Muscle layer of colon (tissue), 2 donors: ENCODE measurements around the gene VAMP3.

ENCODE experiments used
- H3K27ac ChIP-seq: one replicate; pipeline ENCODE4 v1.7.0; 2013; ENCODE audit warnings: low read depth, mild to moderate bottlenecking, low read length, moderate library complexity
- H3K27me3 ChIP-seq, 2 donors: one replicate each; pipeline ENCODE4 v1.7.0; 2013; ENCODE audit warnings: low read length in 2 of 2, mild to moderate bottlenecking in 2 of 2; ENCODE audit not compliant: insufficient read depth in 2 of 2, control insufficient read depth in 1 of 2
- H3K36me3 ChIP-seq: one replicate; pipeline ENCODE4 v1.7.0; 2013; ENCODE audit warnings: mild to moderate bottlenecking, low read length; ENCODE audit not compliant: insufficient read depth
- H3K4me1 ChIP-seq: one replicate; pipeline ENCODE4 v1.7.0; 2013; ENCODE audit warnings: mild to moderate bottlenecking, low read length; ENCODE audit not compliant: insufficient read depth
- H3K4me3 ChIP-seq, 2 donors: one replicate each; pipeline ENCODE4 v1.7.0; 2013; ENCODE audit warnings: low read length in 2 of 2, low read depth in 1 of 2, mild to moderate bottlenecking in 1 of 2, moderate library complexity in 1 of 2
- H3K9ac ChIP-seq: one replicate; pipeline ENCODE4 v1.7.0; 2013; ENCODE audit warnings: low read length
- H3K9me3 ChIP-seq: one replicate; pipeline ENCODE4 v1.7.0; 2013; ENCODE audit warnings: mild to moderate bottlenecking, low read length
- donor health status: abdominal sarcoma.
- donor health status: Adenocarcinoma of cecum.

Gene VAMP3

DNA sequence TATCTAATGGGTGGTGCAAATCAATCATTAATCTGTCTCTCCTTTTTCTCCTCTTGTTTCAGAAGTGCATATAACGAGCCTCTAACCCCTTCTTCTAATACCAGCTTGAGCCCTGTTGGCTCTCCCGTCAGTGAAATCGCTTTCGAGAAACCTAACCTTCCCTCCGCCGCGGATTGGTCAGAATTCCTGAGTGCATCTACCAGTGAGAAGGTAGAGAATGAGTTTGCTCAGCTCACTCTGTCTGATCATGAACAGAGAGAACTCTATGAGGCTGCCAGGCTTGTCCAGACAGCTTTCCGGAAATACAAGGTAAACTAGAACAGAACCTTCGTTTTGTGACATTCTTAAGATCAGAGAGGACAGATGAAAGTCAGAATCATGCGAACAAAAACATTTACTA is 25.3 kb upstream of the VAMP3 start:
- Histone ChIP-seq H3K27me3 (no peaks in the 10 kb centered on the region), H3K9me3 (no peaks in the 10 kb centered on the region), H3K9ac (no peak overlapping the region), H3K4me1 (no peaks in the 10 kb centered on the region), H3K4me3 (no peak overlapping the region), H3K27ac (no peak overlapping the region), H3K36me3 (no peaks in the 10 kb centered on the region)

GRCh38 chr1:7747605-7748004 is 23.5 kb upstream of the VAMP3 start:
- H3K9me3 ChIP-seq, result no peaks in the 10 kb centered on the region
- H3K27me3 ChIP-seq, result no peaks in the 10 kb centered on the region
- H3K9ac ChIP-seq, result no peak overlapping the region
- peaks cover 4% of the 10 kb centered on the region for H3K4me1 ChIP-seq
- no peak overlapping the region for H3K4me3 ChIP-seq
- no peaks in the 10 kb centered on the region for H3K36me3 ChIP-seq
- no peak overlapping the region for H3K27ac ChIP-seq

DNA sequence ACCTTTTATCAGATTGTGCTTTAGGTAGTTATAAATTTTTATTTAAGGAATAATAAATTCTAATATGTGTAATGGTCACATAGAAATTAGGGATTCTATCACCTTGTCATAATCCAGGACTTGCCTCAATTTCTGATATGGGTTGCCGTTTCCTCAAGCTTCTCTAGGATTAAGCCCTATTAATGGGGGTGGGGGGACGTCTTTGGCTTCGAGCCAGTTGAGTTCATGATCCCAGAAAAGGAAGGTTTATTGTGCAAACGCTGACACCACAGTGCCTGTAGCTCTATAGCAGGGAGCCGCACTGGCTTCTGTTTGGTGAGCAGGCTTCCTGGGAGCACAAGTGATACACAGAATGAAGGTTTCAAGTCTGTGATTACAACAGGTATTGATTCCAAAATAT is 22.0 kb upstream of the VAMP3 start:
- Histone ChIP-seq H3K36me3 (no peaks in the 10 kb centered on the region), H3K27ac (no peak overlapping the region), H3K9me3 (no peaks in the 10 kb centered on the region), H3K9ac (no peak overlapping the region), H3K27me3 (no peaks in the 10 kb centered on the region), H3K4me3 (no peak overlapping the region), H3K4me1 (peaks cover 10% of the 10 kb centered on the region)

GRCh38 chr1:7751174-7751573 is 19.9 kb upstream of the VAMP3 start:
- peaks cover 10% of the 10 kb centered on the region for H3K4me1 ChIP-seq
- H3K4me3 ChIP-seq, result no peak overlapping the region
- no peaks in the 10 kb centered on the region for H3K9me3 ChIP-seq
- no peak overlapping the region for H3K27ac ChIP-seq
- H3K9ac ChIP-seq, result no peak overlapping the region
- no peaks in the 10 kb centered on the region for H3K27me3 ChIP-seq
- no peaks in the 10 kb centered on the region for H3K36me3 ChIP-seq

DNA sequence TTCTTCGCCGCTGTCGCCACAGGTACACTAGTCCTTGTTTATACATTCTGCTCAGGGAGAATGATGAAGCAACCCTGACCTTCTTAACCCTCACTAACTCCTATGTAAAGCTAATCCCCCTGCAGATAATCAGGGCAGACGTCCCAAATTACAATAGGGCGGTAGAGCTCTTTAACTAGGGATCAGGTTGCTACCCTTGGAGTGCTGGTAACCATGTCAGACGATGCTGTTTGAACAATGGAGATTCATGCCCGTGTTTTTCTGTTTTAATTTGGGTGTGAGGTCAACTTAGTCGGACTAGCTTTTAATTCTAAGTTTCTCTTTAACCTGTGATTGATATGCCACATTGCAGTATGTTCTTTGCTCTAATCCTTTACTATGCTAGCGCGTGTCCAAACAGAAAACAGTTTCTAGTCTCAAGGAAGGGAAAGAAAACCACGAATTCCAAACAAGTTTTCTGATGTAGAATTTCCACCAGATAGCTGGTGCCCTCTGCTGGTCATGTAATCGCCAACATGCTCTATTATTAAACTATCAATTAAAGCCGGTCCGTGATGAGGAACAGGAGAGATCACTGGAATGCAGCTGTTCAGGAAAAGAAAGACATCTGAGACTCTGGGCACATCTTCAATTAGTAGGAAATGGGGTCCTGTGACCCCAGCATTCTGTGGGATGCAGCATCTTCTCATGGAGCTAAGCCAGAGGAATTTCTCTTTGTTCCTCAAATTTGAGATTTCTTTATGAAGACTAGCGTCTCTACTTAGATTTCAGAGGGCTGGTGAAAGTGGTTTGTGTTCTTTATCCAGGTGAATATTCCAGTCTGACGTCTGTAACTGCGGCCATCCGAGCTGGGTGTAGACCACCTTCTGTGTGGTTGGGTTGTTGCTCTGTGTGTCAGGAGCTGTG is 18.3 kb upstream of the VAMP3 start:
- H3K9me3 ChIP-seq, result no peaks in the 10 kb centered on the region
- no peaks in the 10 kb centered on the region for H3K36me3 ChIP-seq
- peak overlapping the region; percentile 27 for H3K27ac ChIP-seq
- H3K27me3 ChIP-seq, result no peaks in the 10 kb centered on the region
- H3K4me1 ChIP-seq, result peaks cover 10% of the 10 kb centered on the region
- H3K9ac ChIP-seq, result peak overlapping the region; percentile 29
- H3K4me3 ChIP-seq, result peak overlapping the region; percentile 42 to 57

- H3K27ac ChIP-seq, result no peak overlapping the region
- no peak overlapping the region for H3K4me3 ChIP-seq
- H3K9me3 ChIP-seq, result no peaks in the 10 kb centered on the region
- no peaks in the 10 kb centered on the region for H3K36me3 ChIP-seq
- H3K4me1 ChIP-seq, result peaks cover 10% of the 10 kb centered on the region
- H3K27me3 ChIP-seq, result no peaks in the 10 kb centered on the region
- no peak overlapping the region for H3K9ac ChIP-seq
These were observed 17.5 kb upstream of the VAMP3 start for GRCh38 chr1:7753641-7754040.

- no peaks in the 10 kb centered on the region for H3K27me3 ChIP-seq
- peaks cover 10% of the 10 kb centered on the region for H3K4me1 ChIP-seq
- no peaks in the 10 kb centered on the region for H3K9me3 ChIP-seq
- H3K36me3 ChIP-seq, result no peaks in the 10 kb centered on the region
- no peak overlapping the region for H3K27ac ChIP-seq
- no peak overlapping the region for H3K9ac ChIP-seq
- H3K4me3 ChIP-seq, result no peak overlapping the region
These were observed 16.9 kb upstream of the VAMP3 start for GRCh38 chr1:7754234-7754633.

- Histone ChIP-seq H3K9ac (no peak overlapping the region), H3K36me3 (no peaks in the 10 kb centered on the region), H3K9me3 (no peaks in the 10 kb centered on the region), H3K27me3 (no peaks in the 10 kb centered on the region), H3K27ac (no peak overlapping the region), H3K4me1 (peaks cover 10% of the 10 kb centered on the region), H3K4me3 (no peak overlapping the region)
These were observed 15.6 kb upstream of the VAMP3 start for GRCh38 chr1:7755448-7755847.

- H3K9ac ChIP-seq, result no peak overlapping the region
- H3K9me3 ChIP-seq, result no peaks in the 10 kb centered on the region
- H3K27ac ChIP-seq, result no peak overlapping the region
- no peaks in the 10 kb centered on the region for H3K4me1 ChIP-seq
- no peak overlapping the region for H3K4me3 ChIP-seq
- H3K27me3 ChIP-seq, result no peaks in the 10 kb centered on the region
- H3K36me3 ChIP-seq, result no peaks in the 10 kb centered on the region
These were observed 10.9 kb upstream of the VAMP3 start for GRCh38 chr1:7760245-7760644.

GRCh38 chr1:7761103-7761502 is 10.0 kb upstream of the VAMP3 start:
- Histone ChIP-seq H3K27me3 (no peaks in the 10 kb centered on the region), H3K4me3 (no peak overlapping the region), H3K9ac (no peak overlapping the region), H3K4me1 (no peaks in the 10 kb centered on the region), H3K9me3 (no peaks in the 10 kb centered on the region), H3K36me3 (no peaks in the 10 kb centered on the region), H3K27ac (no peak overlapping the region)

GRCh38 chr1:7767176-7767575 is 3.9 kb upstream of the VAMP3 start:
- Histone ChIP-seq H3K9me3 (no peaks in the 10 kb centered on the region), H3K36me3 (no peaks in the 10 kb centered on the region), H3K27ac (no peak overlapping the region), H3K4me1 (peaks cover 8% of the 10 kb centered on the region), H3K4me3 (no peak overlapping the region), H3K27me3 (no peaks in the 10 kb centered on the region), H3K9ac (no peak overlapping the region)

GRCh38 chr1:7768583-7768982 is 2.5 kb upstream of the VAMP3 start:
- Histone ChIP-seq H3K27me3 (no peaks in the 10 kb centered on the region), H3K4me1 (peaks cover 11% of the 10 kb centered on the region), H3K9ac (no peak overlapping the region), H3K27ac (no peak overlapping the region), H3K9me3 (no peaks in the 10 kb centered on the region), H3K36me3 (peaks cover 9% of the 10 kb centered on the region), H3K4me3 (no peak overlapping the region)
